IMR-90 (cell line): ENCODE results near the gene NUAK1. TPM values are rescaled to one million over a fixed set of nuclear protein-coding genes. Genes with fewer than 3 reads are reported as not detected.

Experiments used
- CEBPB ChIP-seq: IDR thresholded peaks from 2 replicates; pipeline ENCODE4 v1.6.1; 2012; ENCODE audit warnings: low read depth, low read length, improper control_type of control experiment
- CHD1 ChIP-seq: IDR thresholded peaks from 2 replicates; pipeline ENCODE4 v1.6.1; 2012; ENCODE audit warnings: low read depth, low read length, improper control_type of control experiment
- ELK1 ChIP-seq: fragments of 150-350 bp; IDR thresholded peaks from 2 replicates; pipeline ENCODE4 v1.6.1; 2016; ENCODE audit warnings: low read depth, mild to moderate bottlenecking, low read length, moderate library complexity, borderline replicate concordance
- MAZ ChIP-seq: IDR thresholded peaks from 2 replicates; pipeline ENCODE4 v1.6.1; 2012; ENCODE audit warnings: low read depth, mild to moderate bottlenecking, low read length, improper control_type of control experiment, moderate library complexity, borderline replicate concordance
- POLR2A ChIP-seq: IDR thresholded peaks from 2 replicates; pipeline ENCODE4 v1.6.1; 2012; ENCODE audit warnings: mild to moderate bottlenecking, low read depth, low read length
- RFX5 ChIP-seq: IDR thresholded peaks from 2 replicates; pipeline ENCODE4 v1.8.0; 2012; ENCODE audit warnings: low read depth, mild to moderate bottlenecking, low read length, moderate library complexity
- SMC3 ChIP-seq: fragments of 150-350 bp; IDR thresholded peaks from 2 replicates; pipeline ENCODE4 v1.6.1; 2016; ENCODE audit warnings: low read depth, mild to moderate bottlenecking, antibody characterized with exemption, low read length, moderate library complexity
- polyA plus RNA-seq, 3 experiments: library from polyadenylated mRNA; depleted of rRNA; stranded (reverse); fragments of >200 nt; gene quantifications; 2 replicates each; pipeline ENCODE4 v1.2.3, GENCODE V29; 2012; ENCODE audit warnings: low replicate concordance in 1 of 3
- total RNA-seq: library from RNA; depleted of rRNA; stranded (reverse); fragments of >200 nt; gene quantifications from 2 replicates; pipeline ENCODE4 v1.2.3, GENCODE V29; 2012

NUAK1 gene
- total and polyA plus RNA-seq, 2 of the 4 experiments (the other 2 are of a cell fraction) = 4.8 to 8.8 TPM

GRCh38 chr12:106123110-106123509 lies 15.6 kb downstream of the NUAK1 start (continued):
- TF ChIP-seq ELK1 (no peak), MAZ (no peak), CHD1 (no peak), SMC3 (no peak), CEBPB (no peak), POLR2A (no peak), RFX5 (no peak)
